NCI-H510A (cell line): ENCODE measurements around the gene THBS1.

Experiments
- DNase-seq: peaks from one replicate; lab custom pipeline; 2025; lab: John Stamatoyannopoulos, UW

Gene THBS1

DNA sequence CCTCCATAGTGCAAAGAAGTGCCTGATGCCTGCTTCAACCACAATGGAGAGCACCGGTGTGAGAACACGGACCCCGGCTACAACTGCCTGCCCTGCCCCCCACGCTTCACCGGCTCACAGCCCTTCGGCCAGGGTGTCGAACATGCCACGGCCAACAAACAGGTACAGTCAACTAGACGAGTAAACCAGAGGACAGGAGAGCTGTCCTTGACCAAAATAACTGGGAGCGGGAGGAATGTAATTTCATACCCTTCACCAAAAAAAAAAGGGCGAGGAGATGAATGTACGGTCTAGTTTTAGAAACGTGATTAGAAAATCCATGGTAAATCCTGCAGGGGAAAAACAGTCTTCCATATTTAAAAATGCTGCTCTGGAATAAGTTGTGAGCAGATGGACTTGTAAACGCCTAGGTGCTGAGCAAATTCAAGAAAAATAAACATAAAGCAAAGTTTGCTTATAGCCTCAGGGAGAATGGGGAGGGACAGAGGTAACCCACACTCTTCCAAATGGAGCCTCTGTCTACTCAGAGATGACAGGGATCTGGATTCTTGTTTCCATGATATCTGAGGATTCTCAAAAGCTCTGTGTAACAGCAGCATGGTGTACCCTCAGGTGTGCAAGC is 8.4 kb downstream of the THBS1 start:
- DNase-seq = no peak

DNA sequence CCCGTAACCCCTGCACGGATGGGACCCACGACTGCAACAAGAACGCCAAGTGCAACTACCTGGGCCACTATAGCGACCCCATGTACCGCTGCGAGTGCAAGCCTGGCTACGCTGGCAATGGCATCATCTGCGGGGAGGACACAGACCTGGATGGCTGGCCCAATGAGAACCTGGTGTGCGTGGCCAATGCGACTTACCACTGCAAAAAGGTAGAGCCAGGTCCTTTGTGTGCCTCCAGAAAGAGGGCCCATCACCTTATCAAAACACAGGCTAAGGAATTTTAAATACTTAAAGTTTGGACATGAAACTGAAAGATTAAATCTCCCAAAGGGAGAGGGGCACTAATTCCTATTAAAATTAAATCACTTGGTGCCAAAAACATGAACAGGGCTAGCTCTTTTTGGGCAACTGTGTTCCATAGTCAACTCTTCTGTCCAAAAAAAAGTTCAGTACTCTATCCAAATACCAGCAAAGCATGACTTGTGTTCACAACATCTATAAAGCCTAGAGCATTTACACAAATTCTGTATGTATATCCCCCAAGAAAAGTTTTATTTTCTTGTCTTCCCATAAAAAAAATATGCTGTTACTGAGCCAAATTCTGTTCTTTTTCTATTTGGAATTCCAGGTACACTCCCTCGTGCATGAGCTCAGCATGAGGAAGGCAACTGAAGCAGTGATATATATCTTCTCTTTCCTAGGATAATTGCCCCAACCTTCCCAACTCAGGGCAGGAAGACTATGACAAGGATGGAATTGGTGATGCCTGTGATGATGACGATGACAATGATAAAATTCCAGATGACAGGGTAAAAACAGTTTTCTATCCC is 9.2 kb downstream of the THBS1 start:
- DNase-seq = no peak

DNA sequence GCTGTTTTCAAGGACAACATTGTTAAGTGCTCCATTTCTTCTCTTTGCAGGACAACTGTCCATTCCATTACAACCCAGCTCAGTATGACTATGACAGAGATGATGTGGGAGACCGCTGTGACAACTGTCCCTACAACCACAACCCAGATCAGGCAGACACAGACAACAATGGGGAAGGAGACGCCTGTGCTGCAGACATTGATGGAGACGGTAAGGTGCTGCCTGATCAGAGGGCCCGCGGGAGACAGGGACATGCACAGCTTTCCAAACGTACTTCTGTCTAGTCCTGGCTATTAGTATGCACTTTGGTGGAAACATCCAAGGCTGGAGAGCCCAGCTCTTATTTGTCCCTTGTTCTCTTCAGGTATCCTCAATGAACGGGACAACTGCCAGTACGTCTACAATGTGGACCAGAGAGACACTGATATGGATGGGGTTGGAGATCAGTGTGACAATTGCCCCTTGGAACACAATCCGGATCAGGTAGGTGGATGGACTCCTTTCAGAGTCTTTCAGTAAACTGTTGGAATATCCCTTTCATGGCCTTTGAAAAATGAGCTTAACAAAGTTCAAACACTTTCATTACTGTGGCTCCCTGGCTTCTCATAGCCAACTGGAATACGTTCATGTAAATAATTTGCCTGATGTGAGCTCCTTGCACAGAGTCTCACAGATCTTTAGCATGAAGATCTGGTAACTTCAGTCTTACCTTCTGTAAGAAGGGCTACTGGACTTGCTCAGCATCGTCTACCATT is 10.4 kb downstream of the THBS1 start:
- DNase-seq = no peak

DNA sequence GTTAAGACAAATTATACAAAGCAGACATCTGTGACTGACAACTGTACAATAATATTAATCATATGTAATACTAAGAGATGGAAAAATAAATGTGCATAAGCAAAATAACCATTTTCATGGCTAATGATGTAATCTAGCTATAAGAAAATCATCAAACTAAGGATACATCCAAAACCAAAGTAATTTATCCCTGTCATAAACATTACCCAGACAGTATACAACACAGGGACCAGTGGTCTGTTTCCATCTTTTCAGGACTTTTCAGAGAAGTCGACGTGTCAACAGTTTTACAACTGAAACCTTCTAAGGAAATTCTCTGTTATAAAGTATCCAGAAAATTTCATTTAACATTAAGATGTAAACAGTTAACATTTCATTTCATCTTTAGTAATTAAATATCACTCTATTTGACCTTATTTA is 11.0 kb downstream of the THBS1 start:
- DNase-seq = no peak

DNA sequence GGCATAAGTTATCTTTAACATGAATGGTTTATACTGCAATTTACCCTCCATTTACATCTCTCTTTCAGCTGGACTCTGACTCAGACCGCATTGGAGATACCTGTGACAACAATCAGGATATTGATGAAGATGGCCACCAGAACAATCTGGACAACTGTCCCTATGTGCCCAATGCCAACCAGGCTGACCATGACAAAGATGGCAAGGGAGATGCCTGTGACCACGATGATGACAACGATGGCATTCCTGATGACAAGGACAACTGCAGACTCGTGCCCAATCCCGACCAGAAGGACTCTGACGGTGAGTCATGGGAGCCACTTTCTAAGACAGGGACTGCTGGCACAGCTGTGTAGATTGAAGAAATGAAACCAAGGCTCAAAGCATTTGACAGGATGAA is 11.6 kb downstream of the THBS1 start:
- no peak for DNase-seq

GRCh38 chr15:39593071-39593655 is 12.3 kb downstream of the THBS1 start:
- DNase-seq = no peak

DNA sequence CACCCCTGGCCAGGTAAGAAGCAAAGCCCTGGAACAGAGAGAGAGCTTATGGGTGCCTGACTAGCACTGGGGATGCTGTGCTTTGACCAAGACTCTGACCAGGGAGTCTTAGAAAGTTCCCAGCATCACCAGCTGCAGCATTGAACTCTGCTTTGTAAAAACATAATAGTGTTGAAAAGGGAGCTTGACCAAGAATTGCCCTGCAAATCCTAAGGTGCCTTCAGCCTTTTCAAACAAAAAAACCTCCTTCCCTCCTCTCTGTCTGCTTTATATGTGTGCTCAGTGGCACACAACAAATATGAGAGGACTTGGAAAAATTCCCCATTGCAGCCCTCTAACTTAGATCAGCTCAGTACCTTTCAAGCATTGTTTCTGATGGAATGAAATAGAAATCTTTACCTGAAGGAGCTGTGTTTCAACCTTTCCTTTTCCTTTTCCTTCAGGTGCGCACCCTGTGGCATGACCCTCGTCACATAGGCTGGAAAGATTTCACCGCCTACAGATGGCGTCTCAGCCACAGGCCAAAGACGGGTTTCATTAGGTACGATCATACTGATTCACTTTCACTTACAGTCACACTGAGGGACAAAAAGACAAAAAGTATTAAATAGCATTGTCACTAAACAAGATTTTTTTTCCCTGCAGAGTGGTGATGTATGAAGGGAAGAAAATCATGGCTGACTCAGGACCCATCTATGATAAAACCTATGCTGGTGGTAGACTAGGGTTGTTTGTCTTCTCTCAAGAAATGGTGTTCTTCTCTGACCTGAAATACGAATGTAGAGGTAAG is 13.0 kb downstream of the THBS1 start:
- no peak for DNase-seq

- DNase-seq = no peak
Observed at GRCh38 chr15:39594446-39595337, 13.8 kb downstream of the THBS1 start.

DNA sequence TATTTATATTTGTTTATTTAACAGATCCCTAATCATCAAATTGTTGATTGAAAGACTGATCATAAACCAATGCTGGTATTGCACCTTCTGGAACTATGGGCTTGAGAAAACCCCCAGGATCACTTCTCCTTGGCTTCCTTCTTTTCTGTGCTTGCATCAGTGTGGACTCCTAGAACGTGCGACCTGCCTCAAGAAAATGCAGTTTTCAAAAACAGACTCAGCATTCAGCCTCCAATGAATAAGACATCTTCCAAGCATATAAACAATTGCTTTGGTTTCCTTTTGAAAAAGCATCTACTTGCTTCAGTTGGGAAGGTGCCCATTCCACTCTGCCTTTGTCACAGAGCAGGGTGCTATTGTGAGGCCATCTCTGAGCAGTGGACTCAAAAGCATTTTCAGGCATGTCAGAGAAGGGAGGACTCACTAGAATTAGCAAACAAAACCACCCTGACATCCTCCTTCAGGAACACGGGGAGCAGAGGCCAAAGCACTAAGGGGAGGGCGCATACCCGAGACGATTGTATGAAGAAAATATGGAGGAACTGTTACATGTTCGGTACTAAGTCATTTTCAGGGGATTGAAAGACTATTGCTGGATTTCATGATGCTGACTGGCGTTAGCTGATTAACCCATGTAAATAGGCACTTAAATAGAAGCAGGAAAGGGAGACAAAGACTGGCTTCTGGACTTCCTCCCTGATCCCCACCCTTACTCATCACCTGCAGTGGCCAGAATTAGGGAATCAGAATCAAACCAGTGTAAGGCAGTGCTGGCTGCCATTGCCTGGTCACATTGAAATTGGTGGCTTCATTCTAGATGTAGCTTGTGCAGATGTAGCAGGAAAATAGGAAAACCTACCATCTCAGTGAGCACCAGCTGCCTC is 14.7 kb downstream of the THBS1 start:
- no peak for DNase-seq

GRCh38 chr15:39596358-39597051 is 15.6 kb downstream of the THBS1 start:
- DNase-seq = no peak

DNA sequence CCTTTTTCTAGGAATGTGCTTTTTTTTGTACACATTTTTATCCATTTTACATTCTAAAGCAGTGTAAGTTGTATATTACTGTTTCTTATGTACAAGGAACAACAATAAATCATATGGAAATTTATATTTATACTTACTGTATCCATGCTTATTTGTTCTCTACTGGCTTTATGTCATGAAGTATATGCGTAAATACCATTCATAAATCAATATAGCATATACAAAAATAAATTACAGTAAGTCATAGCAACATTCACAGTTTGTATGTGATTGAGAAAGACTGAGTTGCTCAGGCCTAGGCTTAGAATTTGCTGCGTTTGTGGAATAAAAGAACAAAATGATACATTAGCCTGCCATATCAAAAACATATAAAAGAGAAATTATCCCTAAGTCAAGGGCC is 16.5 kb downstream of the THBS1 start:
- DNase-seq = no peak

DNA sequence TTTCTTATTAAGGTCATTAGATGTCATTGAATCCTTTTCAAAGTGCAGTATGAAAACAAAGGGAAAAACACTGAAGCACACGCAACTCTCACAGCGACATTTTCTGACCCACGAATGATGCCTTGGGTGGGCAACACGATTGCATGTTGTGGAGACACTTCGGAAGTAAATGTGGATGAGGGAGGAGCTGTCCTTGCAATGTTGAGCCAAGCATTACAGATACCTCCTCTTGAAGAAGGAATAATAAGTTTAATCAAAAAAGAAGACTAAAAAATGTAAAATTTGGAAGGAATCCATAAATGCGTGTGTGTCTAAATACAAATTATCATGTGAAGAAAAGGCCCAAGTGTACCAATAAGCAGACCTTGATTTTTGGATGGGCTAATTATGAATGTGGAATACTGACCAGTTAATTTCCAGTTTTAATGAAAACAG is 16.9 kb downstream of the THBS1 start:
- DNase-seq = no peak

GRCh38 chr15:39598186-39598850 is 17.4 kb downstream of the THBS1 start:
- DNase-seq = no peak

GRCh38 chr15:39598958-39599845 is 18.3 kb downstream of the THBS1 start:
- DNase-seq = no peak

DNA sequence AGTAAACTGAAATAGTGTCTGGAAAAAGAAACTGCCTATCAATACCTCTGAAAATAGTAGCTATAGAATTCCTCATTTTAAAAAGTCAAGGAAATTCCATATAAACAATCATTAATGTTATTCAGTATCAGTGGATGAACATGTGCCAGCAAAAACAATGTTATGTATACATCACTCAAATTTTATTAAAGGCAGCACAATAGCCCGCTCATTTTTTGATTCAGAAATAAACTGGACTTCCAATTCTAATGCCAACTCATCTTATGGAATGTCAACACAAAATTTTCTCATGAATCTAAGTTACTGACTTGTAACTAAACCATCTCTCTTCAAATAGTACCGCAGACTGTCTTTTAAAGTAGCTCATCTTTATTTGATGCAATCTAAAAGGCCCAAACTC is 19.0 kb downstream of the THBS1 start:
- no peak for DNase-seq

DNA sequence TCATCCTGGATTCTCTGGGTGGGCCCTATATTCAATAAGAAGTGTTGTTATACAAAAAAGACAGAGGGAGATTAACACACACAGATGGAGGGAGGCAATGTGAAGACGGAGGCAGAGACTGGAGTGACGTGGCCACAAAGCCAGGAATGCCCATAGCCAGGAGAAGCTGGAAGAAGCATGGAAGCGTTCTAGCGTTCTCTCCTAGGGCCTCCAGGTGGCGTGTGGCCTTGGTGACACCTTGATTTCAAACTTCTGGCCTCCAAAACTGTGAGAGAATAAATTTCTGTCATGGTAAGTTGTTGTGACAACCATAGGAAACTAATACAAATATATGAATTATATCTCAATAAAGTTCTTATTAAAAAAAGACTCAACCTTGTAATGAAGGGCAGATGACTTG is 21.3 kb downstream of the THBS1 start:
- no peak for DNase-seq

- no peak for DNase-seq
Observed at GRCh38 chr15:39605146-39605545, 24.3 kb downstream of the THBS1 start.
